ENCODE results near the gene CGN.

GRCh38 chr1:151577173-151577572 lies 66.0 kb downstream of the CGN start:
- no peak for TF ChIP-seq POLR2A (IDR thresholded peaks at IDR 0.05)
- TF ChIP-seq CTCF (IDR thresholded peaks at IDR 0.05): no peak
- TF ChIP-seq EP300 (IDR thresholded peaks at IDR 0.05): no peak
- no peak for TF ChIP-seq POLR2AphosphoS5 (IDR thresholded peaks at IDR 0.05)
